B cell (primary cell): ENCODE results near the gene WDR36. TPM values are rescaled to one million over a fixed set of nuclear protein-coding genes. Genes with fewer than 3 reads are reported as not detected.
"Not testable (repeated sequence)": the region's sequence is repeated elsewhere in the genome, so short reads cannot be mapped to it uniquely, and the experiment has no call there.

Source experiments
- ATAC-seq: fragments of 200-7000 bp; cut with Tn5 transposase; one replicate; pipeline ENCODE4 v1.10.0; 2021; ENCODE audit warnings: low read depth, mild to moderate bottlenecking, moderate number of reproducible peaks, moderate library complexity
- CTCF ChIA-PET: fragments of 350-600 bp; sonication (Branson Sonifier 250); formaldehyde crosslinking; loops from one replicate; lab custom pipeline; 2021; ENCODE audit warnings: antibody characterized with exemption, inconsistent platforms; lab: Charles Lee
- POLR2A ChIA-PET: fragments of 350-600 bp; sonication (Branson Sonifier 250); formaldehyde crosslinking; loops from one replicate; lab custom pipeline; 2021; ENCODE audit warnings: antibody characterized with exemption; lab: Charles Lee
- DNase-seq: peaks from one replicate; pipeline ENCODE4 v3.0.0; 2013
- H2AFZ ChIP-seq: 2 replicates; pipeline ENCODE4 v1.6.1; 2012; ENCODE audit warnings: mild to moderate bottlenecking, low read depth, low read length; ENCODE audit not compliant: insufficient read depth, poor library complexity, severe bottlenecking
- H3K27ac ChIP-seq, 2 donors: 1 replicate in 1 of 2; 2 replicates in 1 of 2; pipeline ENCODE4 v1.5.1; 2012 to 2013; ENCODE audit warnings: low read length in 2 of 2, mild to moderate bottlenecking in 2 of 2, moderate library complexity in 1 of 2
- H3K27me3 ChIP-seq, 4 experiments: fragments of 200-600 bp in 1 of 4; sonication (generic) in 1 of 4; replicated peaks in 1 of 4; 1 replicate in 2 of 4; 2 replicates in 2 of 4; pipeline versions ENCODE4 v1.6.1 to v1.7.0; 2013 to 2016; ENCODE audit warnings: low read length in 3 of 4, mild to moderate bottlenecking in 2 of 4, mixed read lengths in 1 of 4, moderate library complexity in 1 of 4; ENCODE audit not compliant: insufficient read depth in 4 of 4, control insufficient read depth in 3 of 4; ENCODE audit errors: control extremely low read depth in 1 of 4
- H3K36me3 ChIP-seq, 2 experiments: replicated peaks in 1 of 2; 1 replicate in 1 of 2; 2 replicates in 1 of 2; pipeline versions ENCODE4 v1.6.1 to v1.7.1; 2013; ENCODE audit warnings: low read length in 1 of 2; ENCODE audit not compliant: insufficient read depth in 2 of 2, control insufficient read depth in 1 of 2; ENCODE audit errors: control extremely low read depth in 1 of 2, extremely low read depth in 1 of 2
- H3K4me1 ChIP-seq, 2 donors: fragments of 200-600 bp in 1 of 2; sonication (generic) in 1 of 2; 1 replicate in 1 of 2; 2 replicates in 1 of 2; pipeline versions ENCODE4 v1.5.1 to v1.6.1; 2013 to 2017; ENCODE audit warnings: low read length in 2 of 2; ENCODE audit not compliant: control insufficient read depth in 2 of 2, insufficient read depth in 2 of 2
- H3K4me2 ChIP-seq: replicated peaks from 2 replicates; pipeline ENCODE3; 2012; ENCODE audit warnings: mild to moderate bottlenecking, low read depth, low read length; ENCODE audit not compliant: poor library complexity, severe bottlenecking
- H3K4me3 ChIP-seq, 5 experiments: fragments of 200-600 bp in 1 of 5; sonication (generic) in 1 of 5; 1 replicate in 3 of 5; 2 replicates in 2 of 5; pipeline versions ENCODE4 v1.5.1 to v1.7.0; 2011 to 2016; ENCODE audit warnings: low read length in 4 of 5, mild to moderate bottlenecking in 4 of 5, low read depth in 2 of 5, control low read depth in 1 of 5, moderate library complexity in 1 of 5; ENCODE audit not compliant: insufficient read depth in 1 of 5; ENCODE audit errors: control extremely low read depth in 1 of 5, extremely low read depth in 1 of 5
- H3K79me2 ChIP-seq: fragments of 200-600 bp; sonication (generic); one replicate; pipeline ENCODE4 v1.6.0; 2016; ENCODE audit warnings: low read length; ENCODE audit not compliant: control insufficient read depth, insufficient read depth
- H3K9ac ChIP-seq: fragments of 200-600 bp; sonication (generic); 2 replicates; pipeline ENCODE4 v1.6.1; 2017; ENCODE audit warnings: mild to moderate bottlenecking, low read length, moderate library complexity
- H3K9me3 ChIP-seq, 3 donors: one replicate each; pipeline versions ENCODE4 v1.6.1 to v1.7.1; 2013; ENCODE audit warnings: low read length in 2 of 3; ENCODE audit not compliant: control insufficient read depth in 2 of 3, insufficient read depth in 1 of 3; ENCODE audit errors: control extremely low read depth in 1 of 3
- H4K20me1 ChIP-seq: 2 replicates; pipeline ENCODE4 v1.6.0; 2012; ENCODE audit warnings: mild to moderate bottlenecking, low read length; ENCODE audit not compliant: insufficient read depth, control insufficient read depth, poor library complexity, severe bottlenecking
- H3K27ac Mint-ChIP-seq: one replicate; pipeline ENCODE4 v1.8.0; 2021; ENCODE audit warnings: mixed read lengths
- H3K27me3 Mint-ChIP-seq: one replicate; pipeline ENCODE4 v1.8.0; 2021; ENCODE audit warnings: mixed read lengths
- H3K4me1 Mint-ChIP-seq: one replicate; pipeline ENCODE4 v1.8.0; 2021; ENCODE audit warnings: mixed read lengths
- H3K4me3 Mint-ChIP-seq: one replicate; pipeline ENCODE4 v1.8.0; 2021; ENCODE audit warnings: mixed read lengths
- H3K9me3 Mint-ChIP-seq: one replicate; pipeline ENCODE4 v1.8.0; 2022; ENCODE audit warnings: mixed read lengths; ENCODE audit not compliant: insufficient read depth
- CTCF ChIP-seq: fragments of 200-600 bp; IDR thresholded peaks from one replicate; pipeline ENCODE4 v1.8.0; 2022; ENCODE audit warnings: antibody characterized with exemption, mild to moderate bottlenecking
- EZH2 ChIP-seq: IDR thresholded peaks from 2 replicates; pipeline ENCODE4 v1.6.1; 2012; ENCODE audit warnings: borderline replicate concordance, low read depth, mild to moderate bottlenecking, moderate library complexity, low read length; ENCODE audit not compliant: insufficient read depth, poor library complexity, severe bottlenecking
- WGBS: methylation state at CpG from one replicate; pipeline ENCODE4 v1.1.5; 2013; ENCODE audit warnings: missing lambda C conversion rate; ENCODE audit not compliant: insufficient coverage; 5-methylcytosine and 5-hydroxymethylcytosine counted together
- intact Hi-C: fragments of 100-400 bp; cut with micrococcal nuclease; formaldehyde crosslinking; loops from one replicate; pipeline ENCODE4 v1.10.0; 2022
- polyA plus RNA-seq: library from polyadenylated mRNA; depleted of rRNA; stranded (reverse); fragments of >200 nt; gene quantifications from 2 replicates; pipeline ENCODE4 v1.2.3, GENCODE V29; 2012
- total RNA-seq, 2 donors: library from RNA; stranded (reverse); fragments of 120-200 nt in 1 of 2; gene quantifications; 1 replicate in 1 of 2; 2 replicates in 1 of 2; pipeline versions ENCODE4 v1.2.3 to v1.2.4, GENCODE V29; 2013 to 2022

Gene WDR36
- total and polyA plus RNA-seq, 2 donors (not counting 1 experiment from before 2014, with no cell fraction given) = 6.0 to 35.2 TPM

GRCh38 chr5:111138096-111138495 lies 45.9 kb downstream of the WDR36 start:
- Mint-ChIP-seq H3K27me3 (peaks cover 2% of the 10 kb centered on the region), H3K9me3 (no peaks in the 10 kb centered on the region), H3K27ac (no peak overlapping the region), H3K4me3 (no peak overlapping the region), H3K4me1 (no peaks in the 10 kb centered on the region)
- intact Hi-C loops = no loop called here
- TF ChIP-seq CTCF = no peak
- TF ChIP-seq EZH2 = no peak
- H3K4me1 ChIP-seq = no peaks in the 10 kb centered on the region
- DNase-seq (no peak), ATAC-seq (no peak)
- H3K9me3 ChIP-seq = no peaks in the 10 kb centered on the region
- H3K9ac ChIP-seq = no peak overlapping the region
- no peak overlapping the region for H2AFZ ChIP-seq
- no peak overlapping the region for H3K4me3 ChIP-seq
- 100% methylated on average over 1 of the region's 2 CpGs for WGBS
- H3K4me2 ChIP-seq = no peak overlapping the region
- H3K27me3 ChIP-seq = no peaks in the 10 kb centered on the region
- CTCF ChIA-PET = no interaction called here
- H3K27ac ChIP-seq = no peak overlapping the region
- no peaks in the 10 kb centered on the region for H3K36me3 ChIP-seq
- H4K20me1 ChIP-seq = no peaks in the 10 kb centered on the region
- H3K79me2 ChIP-seq = no peaks in the 10 kb centered on the region
- POLR2A ChIA-PET = interaction anchor here (0.7 kb wide), 1 partner anchor 61 kb away, joined by 3 read pairs; no protein-coding TSS in a partner anchor

- no CpG with 5 or more reads among the region's 1 CpG for WGBS
- CTCF ChIA-PET, H3K79me2 ChIP-seq, H3K4me1 Mint-ChIP-seq, ATAC-seq, H3K27me3 ChIP-seq, H3K9ac ChIP-seq, DNase-seq, intact Hi-C loops, H2AFZ ChIP-seq, H3K27ac Mint-ChIP-seq, H3K9me3 Mint-ChIP-seq, H3K27me3 Mint-ChIP-seq, H3K36me3 ChIP-seq, H3K27ac ChIP-seq, POLR2A ChIA-PET, H3K9me3 ChIP-seq, H4K20me1 ChIP-seq, H3K4me1 ChIP-seq, H3K4me3 ChIP-seq, H3K4me3 Mint-ChIP-seq, H3K4me2 ChIP-seq: not testable (repeated sequence)
These were observed 49.3 kb downstream of the WDR36 start for GRCh38 chr5:111141471-111141870.
